Gastrocnemius medialis (tissue), 4 donors: ENCODE measurements around the gene SPEN. TPM values are rescaled to one million over a fixed set of nuclear protein-coding genes. Genes with fewer than 3 reads are reported as not detected.
A peak's percentile ranks its signal among the peaks of the same experiment; 100 is the strongest.

Source experiments
- ATAC-seq, 2 donors: fragments of 150-250 bp; one replicate each; pipeline ENCODE4 v1.9.1; 2016
- DNase-seq, 2 donors: peaks; one replicate each; pipeline ENCODE4 v3.0.0-alpha.2; 2019
- H3K27ac ChIP-seq, 4 donors: fragments of 200-600 bp; sonication (generic); 1 replicate in 1 of 4; 2 replicates in 3 of 4; pipeline ENCODE4 v1.5.1; 2016 to 2018; ENCODE audit warnings: mild to moderate bottlenecking in 2 of 4, moderate library complexity in 1 of 4
- H3K27me3 ChIP-seq, 3 donors: fragments of 200-600 bp; sonication (generic) in 2 of 3; 1 replicate in 1 of 3; 2 replicates in 2 of 3; pipeline versions ENCODE4 v1.5.1 to v1.6.0; 2016 to 2019; ENCODE audit warnings: mild to moderate bottlenecking in 1 of 3, moderate library complexity in 1 of 3
- H3K36me3 ChIP-seq, 2 donors: fragments of 200-600 bp; sonication (generic) in 1 of 2; one replicate each; pipeline ENCODE4 v1.5.1; 2017 to 2018
- H3K4me1 ChIP-seq, 2 donors: fragments of 200-600 bp; sonication (generic) in 1 of 2; one replicate each; pipeline ENCODE4 v1.5.1; 2016 to 2017; ENCODE audit warnings: mild to moderate bottlenecking in 2 of 2
- H3K4me3 ChIP-seq, 4 donors: fragments of 200-600 bp; sonication (generic) in 3 of 4; 1 replicate in 1 of 4; 2 replicates in 3 of 4; pipeline ENCODE4 v1.5.1; 2016 to 2019; ENCODE audit warnings: mild to moderate bottlenecking in 2 of 4
- H3K9me3 ChIP-seq, 3 donors: fragments of 200-600 bp; sonication (generic) in 2 of 3; 1 replicate in 1 of 3; 2 replicates in 2 of 3; pipeline ENCODE4 v1.5.1; 2016 to 2019
- POLR2A ChIP-seq, 2 donors: fragments of 450-650 bp; IDR thresholded peaks; one replicate each; pipeline ENCODE4 v1.6.1; 2017; ENCODE audit warnings: antibody characterized with exemption in 2 of 2, mild to moderate bottlenecking in 2 of 2, moderate library complexity in 2 of 2
- in situ Hi-C, 4 donors: fragments of 200-750 bp; cut with MboI; loops; one replicate each; pipeline versions ENCODE4 v1.15.0 to v1.8.0; 2017; ENCODE audit warnings: low sequenced_read_pairs in 4 of 4
- intact Hi-C: fragments of 100-400 bp; cut with DNase I; formaldehyde crosslinking; loops from one replicate; pipeline ENCODE4 v1.15.1; 2023; ENCODE audit warnings: low total_unique reads
- total RNA-seq, 4 donors: library from RNA; depleted of rRNA; stranded (reverse); fragments of >200 nt; gene quantifications; one replicate each; pipeline versions ENCODE4 v1.1.0 to v1.2.3, GENCODE V29; 2016
- TF ChIP-seq, protein P1 (sequence below), 5 experiments: fragments of 450-650 bp in 3 of 5; fragments of 200-600 bp in 2 of 5; sonication (generic) in 2 of 5; IDR thresholded peaks in 4 of 5; conservative IDR thresholded peaks in 1 of 5; 1 replicate in 4 of 5; 2 replicates in 1 of 5; pipeline ENCODE4 v1.5.1; 2016 to 2019; ENCODE audit warnings: antibody characterized with exemption in 5 of 5, mild to moderate bottlenecking in 3 of 5, moderate library complexity in 3 of 5

The SPEN gene
- total RNA-seq, 4 donors from 2014 or later = 21.7 to 55.5 (median 38.0) TPM

DNA sequence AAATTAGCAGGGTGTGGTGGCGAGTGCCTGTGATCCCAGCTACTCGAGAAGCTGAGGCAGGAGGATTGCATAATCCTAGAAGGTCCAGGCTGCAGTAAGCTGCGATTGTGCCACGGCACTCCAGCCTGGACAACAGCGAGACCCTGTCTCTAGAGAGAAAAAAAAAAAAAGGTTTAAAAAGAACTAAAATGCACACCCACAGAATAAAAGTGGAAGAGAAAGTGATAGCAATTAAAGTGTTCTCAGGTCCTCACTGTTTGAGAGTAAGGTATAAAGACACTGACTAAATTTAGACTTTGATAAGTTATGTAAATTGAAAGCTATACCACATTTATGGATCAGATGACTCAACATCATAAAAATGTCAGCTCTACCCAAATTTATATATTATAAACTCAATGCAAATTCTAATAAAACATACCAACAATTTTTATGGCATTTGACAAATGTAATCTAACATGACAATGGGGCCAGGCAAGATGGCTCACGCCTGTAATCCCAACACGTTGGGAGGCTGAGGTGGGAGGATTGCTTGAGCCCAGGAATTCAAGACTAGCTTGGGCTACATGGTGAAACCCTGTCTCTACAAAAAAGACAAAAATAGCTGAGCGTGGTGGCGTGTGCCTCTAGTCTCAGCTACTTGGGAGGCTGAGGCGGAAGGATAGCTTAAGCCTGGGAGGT, 116.6 kb downstream of the SPEN start:
- TF ChIP-seq, protein P1, sequence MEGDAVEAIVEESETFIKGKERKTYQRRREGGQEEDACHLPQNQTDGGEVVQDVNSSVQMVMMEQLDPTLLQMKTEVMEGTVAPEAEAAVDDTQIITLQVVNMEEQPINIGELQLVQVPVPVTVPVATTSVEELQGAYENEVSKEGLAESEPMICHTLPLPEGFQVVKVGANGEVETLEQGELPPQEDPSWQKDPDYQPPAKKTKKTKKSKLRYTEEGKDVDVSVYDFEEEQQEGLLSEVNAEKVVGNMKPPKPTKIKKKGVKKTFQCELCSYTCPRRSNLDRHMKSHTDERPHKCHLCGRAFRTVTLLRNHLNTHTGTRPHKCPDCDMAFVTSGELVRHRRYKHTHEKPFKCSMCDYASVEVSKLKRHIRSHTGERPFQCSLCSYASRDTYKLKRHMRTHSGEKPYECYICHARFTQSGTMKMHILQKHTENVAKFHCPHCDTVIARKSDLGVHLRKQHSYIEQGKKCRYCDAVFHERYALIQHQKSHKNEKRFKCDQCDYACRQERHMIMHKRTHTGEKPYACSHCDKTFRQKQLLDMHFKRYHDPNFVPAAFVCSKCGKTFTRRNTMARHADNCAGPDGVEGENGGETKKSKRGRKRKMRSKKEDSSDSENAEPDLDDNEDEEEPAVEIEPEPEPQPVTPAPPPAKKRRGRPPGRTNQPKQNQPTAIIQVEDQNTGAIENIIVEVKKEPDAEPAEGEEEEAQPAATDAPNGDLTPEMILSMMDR (IDR thresholded peaks at IDR 0.05 in 4 of 5, conservative IDR thresholded peaks at IDR 0.05 in 1 of 5) = no peak
- TF ChIP-seq POLR2A (IDR thresholded peaks at IDR 0.05) = no peak

GRCh38 chr1:15965228-15965767, 117.8 kb downstream of the SPEN start:
- Histone ChIP-seq H3K36me3 (no peaks in the 10 kb centered on the region), H3K4me1 (peaks cover 18% of the 10 kb centered on the region in 2 donors), H3K9me3 (no peaks in the 10 kb centered on the region), H3K27me3 (no peaks in the 10 kb centered on the region), H3K4me3 (no peak overlapping the region), H3K27ac (peak overlapping the region; percentile 11 to 61 (median 41))
- in situ Hi-C loops = loop anchor here in 1 of 4 donors (25.0 kb wide), 1 partner anchor 153 kb away; the partner anchor contains the start of gene UQCRHL
- TF ChIP-seq, protein P1 (IDR thresholded peaks at IDR 0.05 in 4 of 5, conservative IDR thresholded peaks at IDR 0.05 in 1 of 5) = no peak
- TF ChIP-seq POLR2A (IDR thresholded peaks at IDR 0.05) = no peak
- intact Hi-C loops = no loop called here
- DNase-seq = no peak
- ATAC-seq = peak in 1 of 2 donors; percentile 29

More for the DNA sequence above, 116.6 kb downstream of the SPEN start:
- DNase-seq = no peak
- in situ Hi-C loops (loop anchor here in 1 of 4 donors (25.0 kb wide), 1 partner anchor 152 kb away; the partner anchor contains the start of gene UQCRHL), intact Hi-C loops (no loop called here)
- Histone ChIP-seq H3K36me3 (no peaks in the 10 kb centered on the region), H3K4me3 (no peak overlapping the region), H3K4me1 (peaks cover 18 to 20% of the 10 kb centered on the region in 2 donors), H3K9me3 (no peaks in the 10 kb centered on the region), H3K27me3 (no peaks in the 10 kb centered on the region), H3K27ac (peak overlapping the region in 1 of 4 donors; percentile 12)
- ATAC-seq = no peak

DNA sequence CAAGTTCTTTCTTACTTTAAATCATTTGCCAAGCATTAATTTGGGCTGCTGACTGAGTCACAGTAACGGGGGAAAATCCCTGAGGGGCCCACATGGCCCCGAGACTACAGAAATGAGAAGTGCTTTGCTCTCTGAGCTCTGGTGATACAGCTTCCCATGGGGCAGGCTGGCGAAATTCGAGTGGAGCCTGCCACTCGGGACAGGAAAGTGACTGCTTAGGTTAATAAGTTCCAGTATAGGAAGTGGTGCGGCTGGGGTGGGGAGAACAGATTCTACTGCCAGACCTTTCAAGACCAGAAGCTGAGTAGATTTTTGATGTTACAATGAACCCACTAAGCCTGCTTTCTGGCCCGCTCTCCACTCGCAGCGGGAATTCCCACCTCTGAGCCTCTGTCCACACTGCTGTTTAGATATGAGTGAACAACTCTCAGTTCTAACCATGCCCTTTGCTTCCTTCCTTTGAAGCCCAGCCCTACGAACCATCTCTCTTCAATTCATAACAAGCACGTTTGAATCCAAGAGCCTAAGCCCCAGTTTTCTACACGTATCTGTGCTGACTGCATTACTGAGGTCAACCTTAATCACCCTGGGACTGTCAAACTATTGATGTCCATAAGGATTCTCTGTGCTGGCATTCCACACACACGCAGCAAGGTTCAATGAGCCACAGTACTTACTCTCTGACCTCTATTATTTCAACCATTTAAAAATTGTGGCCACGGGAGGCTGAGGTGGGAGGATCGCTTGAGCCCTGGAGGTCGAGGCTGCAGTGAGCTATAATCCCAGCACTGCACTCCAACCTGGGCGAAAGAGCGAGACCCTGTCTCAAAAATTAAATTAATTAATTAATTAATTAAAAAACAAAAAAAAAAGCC, 118.8 kb downstream of the SPEN start:
- Histone ChIP-seq H3K9me3 (no peaks in the 10 kb centered on the region), H3K27ac (peak overlapping the region; percentile 11 to 61 (median 56)), H3K36me3 (no peaks in the 10 kb centered on the region), H3K27me3 (no peaks in the 10 kb centered on the region), H3K4me1 (peaks cover 18% of the 10 kb centered on the region in 2 donors), H3K4me3 (no peak overlapping the region)
- intact Hi-C loops (no loop called here), in situ Hi-C loops (loop anchor here in 1 of 4 donors (25.0 kb wide), 1 partner anchor 154 kb away; the partner anchor contains the start of gene UQCRHL)
- TF ChIP-seq, protein P1 (IDR thresholded peaks at IDR 0.05 in 4 of 5, conservative IDR thresholded peaks at IDR 0.05 in 1 of 5) = no peak
- no peak for TF ChIP-seq POLR2A (IDR thresholded peaks at IDR 0.05)
- ATAC-seq (peak; percentile 35 to 48), DNase-seq (no peak)

DNA sequence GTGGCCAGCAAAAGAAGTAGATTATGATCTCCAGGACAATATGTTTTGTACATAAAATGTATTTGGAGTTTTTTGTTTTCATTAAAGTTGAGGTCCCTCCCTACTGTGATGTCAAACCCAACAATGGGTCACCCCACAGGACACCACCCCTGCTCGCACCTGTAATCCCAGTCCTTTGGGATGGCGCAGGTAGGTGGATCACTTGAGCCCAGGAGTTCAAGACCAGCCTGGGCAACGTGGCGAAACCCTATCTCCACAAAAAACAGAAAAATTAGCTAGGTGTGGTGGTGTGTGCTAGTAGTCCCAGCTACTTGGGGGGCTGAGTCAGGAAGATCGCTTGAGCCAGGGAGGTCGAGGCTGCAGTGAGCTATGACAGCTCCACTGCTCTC, 119.4 kb downstream of the SPEN start:
- Histone ChIP-seq H3K4me3 (no peak overlapping the region), H3K36me3 (peaks cover 0 to 5% of the 10 kb centered on the region in 2 donors), H3K27me3 (no peaks in the 10 kb centered on the region), H3K9me3 (no peaks in the 10 kb centered on the region), H3K4me1 (peaks cover 18% of the 10 kb centered on the region in 2 donors), H3K27ac (peak overlapping the region in 1 of 4 donors; percentile 11)
- ATAC-seq (no peak), DNase-seq (no peak)
- in situ Hi-C loops (loop anchor here in 1 of 4 donors (25.0 kb wide), 1 partner anchor 155 kb away; the partner anchor contains the start of gene UQCRHL), intact Hi-C loops (no loop called here)
- TF ChIP-seq, protein P1 (IDR thresholded peaks at IDR 0.05 in 4 of 5, conservative IDR thresholded peaks at IDR 0.05 in 1 of 5) = no peak
- TF ChIP-seq POLR2A (IDR thresholded peaks at IDR 0.05) = no peak
